ENCODE measurements around the gene TMEM213.

- TF ChIP-seq EZH2 (IDR thresholded peaks at IDR 0.05; ENCODE audit: low read length, missing control alignments) (no peak), CTCF (conservative IDR thresholded peaks at IDR 0.05 in 1 of 2, IDR thresholded peaks at IDR 0.05 in 1 of 2; ENCODE audit: low read depth in 1 of 2, low read length in 2 of 2) (no peak)
Observed at GRCh38 chr7:138842111-138842510, 44.3 kb downstream of the TMEM213 start.
